IPS-18a (cell line): ENCODE data around the gene IGSF23.

ENCODE experiments used
- H3K27ac ChIP-seq: one replicate; pipeline ENCODE4 v1.5.1; 2013; ENCODE audit warnings: low read length
- H3K27me3 ChIP-seq: one replicate; pipeline ENCODE4 v1.6.1; 2013; ENCODE audit warnings: mild to moderate bottlenecking, low read length; ENCODE audit not compliant: control insufficient read depth, insufficient read depth
- H3K36me3 ChIP-seq: one replicate; pipeline ENCODE4 v1.6.1; 2013; ENCODE audit warnings: low read depth, low read length; ENCODE audit not compliant: control insufficient read depth
- H3K4me1 ChIP-seq: one replicate; pipeline ENCODE4 v1.6.1; 2013; ENCODE audit warnings: low read depth, low read length; ENCODE audit not compliant: control insufficient read depth
- H3K4me3 ChIP-seq: one replicate; pipeline ENCODE4 v1.5.1; 2013; ENCODE audit warnings: low read length
- H3K9ac ChIP-seq: one replicate; pipeline ENCODE4 v1.6.1; 2013; ENCODE audit warnings: mild to moderate bottlenecking, low read length, moderate library complexity
- H3K9me3 ChIP-seq: one replicate; pipeline ENCODE4 v1.6.1; 2013; ENCODE audit warnings: low read depth, low read length; ENCODE audit not compliant: control insufficient read depth

Gene IGSF23

DNA sequence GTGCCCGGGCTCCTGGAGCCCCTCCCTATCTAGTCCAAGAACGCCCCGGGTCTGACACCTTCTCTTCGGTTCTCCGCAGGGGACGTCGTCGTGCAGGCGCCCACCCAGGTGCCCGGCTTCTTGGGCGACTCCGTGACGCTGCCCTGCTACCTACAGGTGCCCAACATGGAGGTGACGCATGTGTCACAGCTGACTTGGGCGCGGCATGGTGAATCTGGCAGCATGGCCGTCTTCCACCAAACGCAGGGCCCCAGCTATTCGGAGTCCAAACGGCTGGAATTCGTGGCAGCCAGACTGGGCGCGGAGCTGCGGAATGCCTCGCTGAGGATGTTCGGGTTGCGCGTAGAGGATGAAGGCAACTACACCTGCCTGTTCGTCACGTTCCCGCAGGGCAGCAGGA, 33.8 kb downstream of the IGSF23 start:
- Histone ChIP-seq H3K4me3 (no peak overlapping the region), H3K4me1 (no peaks in the 10 kb centered on the region), H3K27ac (no peak overlapping the region), H3K36me3 (peaks cover 29% of the 10 kb centered on the region), H3K9ac (no peak overlapping the region), H3K27me3 (peaks cover 13% of the 10 kb centered on the region), H3K9me3 (no peaks in the 10 kb centered on the region)

GRCh38 chr19:44648631-44649251, 35.4 kb downstream of the IGSF23 start:
- Histone ChIP-seq H3K4me3 (no peak overlapping the region), H3K36me3 (peaks cover 38% of the 10 kb centered on the region), H3K9ac (no peak overlapping the region), H3K9me3 (no peaks in the 10 kb centered on the region), H3K27ac (no peak overlapping the region), H3K4me1 (no peaks in the 10 kb centered on the region), H3K27me3 (no peaks in the 10 kb centered on the region)

DNA sequence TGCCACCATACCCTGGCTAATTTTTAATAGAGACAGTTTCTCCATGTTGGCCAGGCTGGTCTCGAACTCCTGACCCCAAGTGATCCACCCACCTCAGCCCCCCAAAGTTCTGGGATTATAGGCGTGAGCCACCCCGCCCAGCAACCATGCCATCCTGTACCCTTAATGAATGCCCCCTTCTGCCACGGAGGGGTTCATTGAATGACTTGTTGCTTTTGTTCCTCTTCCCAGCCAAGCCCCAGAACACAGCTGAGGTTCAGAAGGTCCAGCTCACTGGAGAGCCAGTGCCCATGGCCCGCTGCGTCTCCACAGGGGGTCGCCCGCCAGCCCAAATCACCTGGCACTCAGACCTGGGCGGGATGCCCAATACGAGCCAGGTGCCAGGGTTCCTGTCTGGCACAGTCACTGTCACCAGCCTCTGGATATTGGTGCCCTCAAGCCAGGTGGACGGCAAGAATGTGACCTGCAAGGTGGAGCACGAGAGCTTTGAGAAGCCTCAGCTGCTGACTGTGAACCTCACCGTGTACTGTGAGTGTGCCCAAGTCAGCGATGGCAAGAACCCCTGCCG, 36.3 kb downstream of the IGSF23 start:
- Histone ChIP-seq H3K9me3 (no peaks in the 10 kb centered on the region), H3K27ac (no peak overlapping the region), H3K4me3 (no peak overlapping the region), H3K4me1 (no peaks in the 10 kb centered on the region), H3K36me3 (peaks cover 39% of the 10 kb centered on the region), H3K9ac (no peak overlapping the region), H3K27me3 (no peaks in the 10 kb centered on the region)

GRCh38 chr19:44653343-44653742, 40.0 kb downstream of the IGSF23 start:
- Histone ChIP-seq H3K27me3 (no peaks in the 10 kb centered on the region), H3K4me1 (no peaks in the 10 kb centered on the region), H3K36me3 (peaks cover 45% of the 10 kb centered on the region), H3K27ac (no peak overlapping the region), H3K4me3 (no peak overlapping the region), H3K9me3 (no peaks in the 10 kb centered on the region), H3K9ac (no peak overlapping the region)

GRCh38 chr19:44653977-44654774, 40.8 kb downstream of the IGSF23 start:
- Histone ChIP-seq H3K36me3 (peaks cover 50% of the 10 kb centered on the region), H3K27me3 (no peaks in the 10 kb centered on the region), H3K9ac (no peak overlapping the region), H3K27ac (no peak overlapping the region), H3K4me1 (no peaks in the 10 kb centered on the region), H3K4me3 (no peak overlapping the region), H3K9me3 (no peaks in the 10 kb centered on the region)

DNA sequence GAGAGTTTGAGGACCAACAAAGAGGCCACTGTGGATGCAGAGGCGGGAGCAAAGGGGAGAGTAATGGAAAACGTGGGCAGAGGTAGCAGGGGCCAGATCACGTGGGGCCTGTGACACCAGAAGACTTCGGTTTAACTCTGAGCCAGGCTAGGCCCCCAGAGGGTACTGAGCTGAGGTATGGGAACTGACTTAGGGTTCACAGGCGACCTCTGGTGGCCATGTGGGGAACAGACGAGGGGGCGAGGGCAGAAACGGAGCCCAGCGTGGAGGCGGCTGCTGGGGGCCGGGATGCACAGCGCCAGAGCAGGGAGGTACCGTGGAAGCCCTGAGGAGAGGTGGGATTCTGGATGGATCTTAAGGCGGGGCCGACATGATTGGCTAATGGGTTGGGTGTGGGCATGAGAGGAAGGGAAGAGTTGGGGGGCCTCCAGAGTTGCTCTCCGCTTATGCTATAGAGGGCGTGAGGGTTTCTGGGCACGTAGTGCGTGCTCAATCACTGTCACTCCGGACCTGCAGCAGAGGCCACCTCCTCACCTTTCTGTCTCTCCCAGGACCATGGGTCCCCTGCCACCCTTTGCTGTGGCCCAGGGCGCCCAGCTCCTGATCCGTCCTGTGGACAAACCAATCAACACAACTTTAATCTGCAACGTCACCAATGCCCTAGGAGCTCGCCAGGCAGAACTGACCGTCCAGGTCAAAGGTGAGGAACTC, 44.0 kb downstream of the IGSF23 start:
- Histone ChIP-seq H3K9me3 (no peaks in the 10 kb centered on the region), H3K27ac (no peak overlapping the region), H3K9ac (no peak overlapping the region), H3K4me1 (no peaks in the 10 kb centered on the region), H3K36me3 (peaks cover 45% of the 10 kb centered on the region), H3K27me3 (no peaks in the 10 kb centered on the region), H3K4me3 (no peak overlapping the region)

DNA sequence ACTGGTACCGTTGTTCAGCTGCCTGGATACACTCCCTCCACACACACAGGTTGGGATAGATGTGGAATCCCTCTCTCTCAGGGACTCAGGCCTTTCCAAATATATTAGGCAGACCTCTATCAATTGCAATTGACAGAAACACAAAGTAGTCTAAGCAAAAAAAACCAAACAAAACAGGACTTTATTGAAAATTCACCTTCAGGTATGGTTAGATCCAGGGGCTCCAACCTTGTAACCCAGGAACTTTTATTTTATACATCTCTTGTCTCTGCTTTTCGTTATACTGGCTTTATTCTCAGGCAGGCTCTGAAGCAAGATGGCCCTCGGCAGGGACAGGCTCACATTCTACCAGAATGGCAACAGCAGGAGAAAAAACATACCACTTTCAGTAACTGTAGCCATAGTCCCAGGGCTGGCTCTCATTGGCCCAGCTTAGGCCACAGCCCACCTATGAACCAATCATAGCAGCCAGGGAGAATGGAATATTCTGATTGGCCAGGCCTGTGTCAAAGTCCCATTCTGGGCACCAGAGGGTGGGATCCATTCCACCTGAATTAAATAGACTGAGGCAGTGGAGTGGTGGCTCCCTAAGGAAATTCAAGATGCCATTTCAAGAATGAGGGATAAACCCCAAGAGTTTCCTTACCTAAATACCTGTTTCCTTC, 44.8 kb downstream of the IGSF23 start:
- Histone ChIP-seq H3K9ac (no peak overlapping the region), H3K4me3 (no peak overlapping the region), H3K9me3 (no peaks in the 10 kb centered on the region), H3K36me3 (peaks cover 48% of the 10 kb centered on the region), H3K27ac (no peak overlapping the region), H3K4me1 (no peaks in the 10 kb centered on the region), H3K27me3 (no peaks in the 10 kb centered on the region)

DNA sequence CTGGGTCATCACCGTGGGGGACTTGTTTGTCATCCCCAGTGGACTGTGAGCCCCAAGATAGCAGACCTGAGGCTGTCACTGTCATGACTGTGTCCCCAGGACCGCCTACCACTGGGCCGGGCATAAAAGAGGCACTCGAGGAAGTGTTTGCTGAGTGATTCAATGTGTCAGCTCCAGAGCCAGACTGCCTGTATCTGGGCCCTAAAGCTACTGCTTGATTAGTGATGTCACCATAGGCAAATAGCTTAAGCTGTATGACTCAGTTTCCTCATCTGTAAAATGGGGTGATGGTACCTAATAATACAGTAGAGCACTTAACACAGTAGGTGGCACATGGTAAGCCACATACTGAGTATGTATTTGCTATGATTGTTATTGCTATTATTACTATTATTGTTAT, 46.7 kb downstream of the IGSF23 start:
- Histone ChIP-seq H3K4me1 (no peaks in the 10 kb centered on the region), H3K4me3 (no peak overlapping the region), H3K9me3 (no peaks in the 10 kb centered on the region), H3K36me3 (peaks cover 42% of the 10 kb centered on the region), H3K27ac (no peak overlapping the region), H3K27me3 (no peaks in the 10 kb centered on the region), H3K9ac (no peak overlapping the region)

- no peaks in the 10 kb centered on the region for H3K9me3 ChIP-seq
- peaks cover 33% of the 10 kb centered on the region for H3K36me3 ChIP-seq
- no peak overlapping the region for H3K4me3 ChIP-seq
- H3K27me3 ChIP-seq = no peaks in the 10 kb centered on the region
- H3K9ac ChIP-seq = no peak overlapping the region
- H3K4me1 ChIP-seq = no peaks in the 10 kb centered on the region
- no peak overlapping the region for H3K27ac ChIP-seq
Measured at GRCh38 chr19:44661205-44661604, 47.8 kb downstream of the IGSF23 start.

GRCh38 chr19:44661904-44662303, 48.5 kb downstream of the IGSF23 start:
- no peaks in the 10 kb centered on the region for H3K4me1 ChIP-seq
- no peak overlapping the region for H3K4me3 ChIP-seq
- peaks cover 32% of the 10 kb centered on the region for H3K36me3 ChIP-seq
- H3K9ac ChIP-seq = no peak overlapping the region
- no peaks in the 10 kb centered on the region for H3K27me3 ChIP-seq
- H3K9me3 ChIP-seq = no peaks in the 10 kb centered on the region
- no peak overlapping the region for H3K27ac ChIP-seq

GRCh38 chr19:44662691-44663385, 49.5 kb downstream of the IGSF23 start:
- H3K9ac ChIP-seq = no peak overlapping the region
- no peaks in the 10 kb centered on the region for H3K4me1 ChIP-seq
- no peaks in the 10 kb centered on the region for H3K9me3 ChIP-seq
- peaks cover 32% of the 10 kb centered on the region for H3K36me3 ChIP-seq
- H3K27me3 ChIP-seq = no peaks in the 10 kb centered on the region
- H3K4me3 ChIP-seq = no peak overlapping the region
- no peak overlapping the region for H3K27ac ChIP-seq
